H9 (cell line): Measurements from ENCODE around the gene GRB10. TPM values are rescaled to one million over a fixed set of nuclear protein-coding genes. Genes with fewer than 3 reads are reported as not detected.

Experiments used
- DNase-seq: peaks from one replicate; pipeline ENCODE4 v3.0.0-alpha.2; 2017
- H2AFZ ChIP-seq: one replicate; pipeline ENCODE4 v1.6.1; 2013; ENCODE audit warnings: mild to moderate bottlenecking, low read length, control low read depth, moderate library complexity
- H2AK5ac ChIP-seq: 2 replicates; pipeline ENCODE4 v1.6.1; 2013; ENCODE audit warnings: low read length, control low read depth, mixed read lengths; ENCODE audit not compliant: insufficient read length
- H2BK120ac ChIP-seq: one replicate; pipeline ENCODE4 v1.6.1; 2013; ENCODE audit warnings: low read depth, mild to moderate bottlenecking, low read length, control low read depth, inconsistent platforms; ENCODE audit not compliant: poor library complexity, severe bottlenecking
- H2BK12ac ChIP-seq: 2 replicates; pipeline ENCODE4 v1.6.1; 2013; ENCODE audit warnings: low read length, control low read depth, mixed read lengths, low read depth; ENCODE audit not compliant: insufficient read length
- H2BK15ac ChIP-seq: 2 replicates; pipeline ENCODE4 v1.6.1; 2013; ENCODE audit warnings: low read depth, low read length, control low read depth
- H2BK20ac ChIP-seq: one replicate; pipeline ENCODE4 v1.6.1; 2013; ENCODE audit warnings: low read depth, mild to moderate bottlenecking, low read length, control low read depth, inconsistent platforms; ENCODE audit not compliant: poor library complexity, severe bottlenecking
- H2BK5ac ChIP-seq: 2 replicates; pipeline ENCODE4 v1.6.1; 2013; ENCODE audit warnings: low read length, control low read depth, mixed read lengths; ENCODE audit not compliant: insufficient read length
- H3K14ac ChIP-seq: 2 replicates; pipeline ENCODE4 v1.6.1; 2013; ENCODE audit warnings: low read length, control low read depth; ENCODE audit not compliant: insufficient read depth
- H3K18ac ChIP-seq: 2 replicates; pipeline ENCODE4 v1.6.1; 2013; ENCODE audit warnings: low read depth, mild to moderate bottlenecking, mixed read lengths, low read length, control low read depth; ENCODE audit not compliant: insufficient read length
- H3K23ac ChIP-seq: 2 replicates; pipeline ENCODE4 v1.6.1; 2013; ENCODE audit warnings: low read length, control low read depth, mixed read lengths, low read depth; ENCODE audit not compliant: insufficient read length
- H3K23me2 ChIP-seq: 2 replicates; pipeline ENCODE4 v1.6.1; 2013; ENCODE audit warnings: low read depth, mild to moderate bottlenecking, mixed read lengths, low read length, control low read depth; ENCODE audit not compliant: insufficient read length, poor library complexity, severe bottlenecking
- H3K27ac ChIP-seq: 2 replicates; pipeline ENCODE4 v1.5.1; 2013; ENCODE audit warnings: low read length, control low read depth, mixed read lengths, low read depth; ENCODE audit not compliant: insufficient read length
- H3K27me3 ChIP-seq: 2 replicates; pipeline ENCODE4 v1.6.1; 2013; ENCODE audit warnings: low read length, control low read depth, inconsistent platforms; ENCODE audit not compliant: insufficient read depth
- H3K4ac ChIP-seq: 2 replicates; pipeline ENCODE4 v1.6.1; 2013; ENCODE audit warnings: low read depth, mild to moderate bottlenecking, control low read depth, inconsistent platforms, low read length, moderate library complexity
- H3K4me1 ChIP-seq: 2 replicates; pipeline ENCODE4 v1.6.1; 2013; ENCODE audit warnings: low read length, control low read depth, inconsistent platforms; ENCODE audit not compliant: insufficient read depth
- H3K4me2 ChIP-seq: 2 replicates; pipeline ENCODE4 v1.6.1; 2013; ENCODE audit warnings: low read length, control low read depth, mixed read lengths; ENCODE audit not compliant: insufficient read length, insufficient read depth
- H3K56ac ChIP-seq: 2 replicates; pipeline ENCODE4 v1.6.1; 2013; ENCODE audit warnings: low read depth, mild to moderate bottlenecking, mixed read lengths, low read length, control low read depth; ENCODE audit not compliant: insufficient read length
- H3K79me1 ChIP-seq: 2 replicates; pipeline ENCODE4 v1.6.1; 2013; ENCODE audit warnings: low read depth, mild to moderate bottlenecking, moderate library complexity, low read length, control low read depth, inconsistent platforms; ENCODE audit not compliant: insufficient read depth, poor library complexity, severe bottlenecking
- H3K79me2 ChIP-seq: 2 replicates; pipeline ENCODE4 v1.6.1; 2013; ENCODE audit warnings: low read length, control low read depth, inconsistent platforms; ENCODE audit not compliant: insufficient read depth
- H3K9ac ChIP-seq: 2 replicates; pipeline ENCODE4 v1.6.1; 2013; ENCODE audit warnings: low read length, control low read depth, mixed read lengths; ENCODE audit not compliant: insufficient read length; ENCODE audit errors: extremely low read depth
- H3K9me3 ChIP-seq: one replicate; pipeline ENCODE4 v1.6.1; 2013; ENCODE audit warnings: low read depth, low read length, inconsistent platforms; ENCODE audit not compliant: control insufficient read depth
- H3T11ph ChIP-seq: one replicate; pipeline ENCODE4 v1.6.1; 2013; ENCODE audit warnings: mild to moderate bottlenecking, low read length, control low read depth, inconsistent platforms
- H4K20me1 ChIP-seq: one replicate; pipeline ENCODE4 v1.6.1; 2013; ENCODE audit not compliant: control insufficient read depth, insufficient read length, insufficient read depth
- H4K5ac ChIP-seq: 2 replicates; pipeline ENCODE4 v1.6.1; 2013; ENCODE audit warnings: low read depth, mild to moderate bottlenecking, mixed read lengths, low read length, control low read depth; ENCODE audit not compliant: insufficient read length
- H4K8ac ChIP-seq: replicated peaks from 2 replicates; pipeline ENCODE4 v1.6.1; 2013; ENCODE audit warnings: low read length, control low read depth, mixed read lengths, low read depth; ENCODE audit not compliant: insufficient read length
- H4K91ac ChIP-seq: 2 replicates; pipeline ENCODE4 v1.6.1; 2013; ENCODE audit warnings: low read depth, mild to moderate bottlenecking, moderate library complexity, mixed read lengths, low read length, control low read depth; ENCODE audit not compliant: insufficient read length
- H3K27ac Mint-ChIP-seq, 3 experiments: 2 replicates in 2 of 3; 3 replicates in 1 of 3; pipeline ENCODE4 v1.8.0; 2020 to 2021; ENCODE audit warnings: mixed read lengths in 3 of 3, mild to moderate bottlenecking in 1 of 3, moderate library complexity in 1 of 3
- H3K27me3 Mint-ChIP-seq: 2 replicates; pipeline ENCODE4 v1.8.0; 2021; ENCODE audit warnings: low read depth, mild to moderate bottlenecking, moderate library complexity, mixed read lengths
- H3K36me3 Mint-ChIP-seq, 3 experiments: 2 replicates in 2 of 3; 3 replicates in 1 of 3; pipeline ENCODE4 v1.8.0; 2020 to 2021; ENCODE audit warnings: low read depth in 3 of 3, mixed read lengths in 3 of 3; ENCODE audit not compliant: insufficient read depth in 1 of 3
- H3K4me1 Mint-ChIP-seq, 2 experiments: 2 replicates each; pipeline ENCODE4 v1.8.0; 2020; ENCODE audit warnings: mixed read lengths in 2 of 2
- H3K4me3 Mint-ChIP-seq, 2 experiments: 2 replicates in 1 of 2; 3 replicates in 1 of 2; pipeline ENCODE4 v1.8.0; 2020 to 2021; ENCODE audit warnings: mild to moderate bottlenecking in 2 of 2, mixed read lengths in 2 of 2, moderate library complexity in 1 of 2
- H3K9me3 Mint-ChIP-seq, 2 experiments: 2 replicates in 1 of 2; 3 replicates in 1 of 2; pipeline ENCODE4 v1.8.0; 2020; ENCODE audit warnings: mild to moderate bottlenecking in 2 of 2, mixed read lengths in 2 of 2, moderate library complexity in 1 of 2
- WGBS: extraction: QIAGEN DNeasy Blood & Tissue Kit; methylation state at CpG from one replicate; pipeline ENCODE4 v1.1.7; 2013; ENCODE audit warnings: missing lambda C conversion rate, low lambda C conversion rate, mixed read lengths; ENCODE audit not compliant: insufficient read length; ENCODE audit errors: extremely low coverage; 5-methylcytosine and 5-hydroxymethylcytosine counted together
- total RNA-seq: library from RNA; stranded (reverse); gene quantifications from 2 replicates; pipeline ENCODE4 v1.2.1, GENCODE V29; 2021
- TF ChIP-seq, protein P1 (sequence below): fragments of 200-600 bp; sonication (generic); conservative IDR thresholded peaks from 3 replicates; pipeline ENCODE4 v1.8.0; 2021; ENCODE audit warnings: antibody characterized with exemption, mild to moderate bottlenecking

Gene GRB10
- total RNA-seq, 1 experiment from 2014 or later, result 108 TPM

- H3K36me3 Mint-ChIP-seq, result peaks cover 6 to 12% (median 7%) of the 10 kb centered on the region in 3 experiments
- no peak for DNase-seq
- Histone ChIP-seq H3K4me1 (no peaks in the 10 kb centered on the region; the same call in 1 of the 2 replicates), H2BK20ac (no peak overlapping the region), H3K9me3 (no peaks in the 10 kb centered on the region), H3K4me2 (no peak overlapping the region), H3K23me2 (peaks cover 4% of the 10 kb centered on the region), H3K9ac (no peak overlapping the region), H2AK5ac (no peak overlapping the region), H4K91ac (no peak overlapping the region), H3K23ac (no peak overlapping the region), H3K79me2 (no peaks in the 10 kb centered on the region), H2BK120ac (no peak overlapping the region), H3K27me3 (peaks cover 7% of the 10 kb centered on the region; the same call in 1 of the 2 replicates), H4K20me1 (no peaks in the 10 kb centered on the region), H4K8ac (no peak overlapping the region), H2BK15ac (no peak overlapping the region), H3T11ph (no peak overlapping the region), H2AFZ (no peak overlapping the region), H3K4ac (no peak overlapping the region), H2BK12ac (no peak overlapping the region), H2BK5ac (no peak overlapping the region), H3K27ac (no peak overlapping the region), H3K56ac (no peak overlapping the region), H3K18ac (no peak overlapping the region), H3K14ac (no peak overlapping the region), H4K5ac (no peak overlapping the region), H3K79me1 (no peaks in the 10 kb centered on the region)
- peaks cover 17 to 24% of the 10 kb centered on the region in 2 experiments for H3K4me1 Mint-ChIP-seq
- WGBS, result no CpG with 5 or more reads among the region's 2 CpGs
- peaks cover 38% of the 10 kb centered on the region for H3K27me3 Mint-ChIP-seq
- H3K9me3 Mint-ChIP-seq, result peaks cover 10 to 13% of the 10 kb centered on the region in 2 experiments
- TF ChIP-seq, protein P1, sequence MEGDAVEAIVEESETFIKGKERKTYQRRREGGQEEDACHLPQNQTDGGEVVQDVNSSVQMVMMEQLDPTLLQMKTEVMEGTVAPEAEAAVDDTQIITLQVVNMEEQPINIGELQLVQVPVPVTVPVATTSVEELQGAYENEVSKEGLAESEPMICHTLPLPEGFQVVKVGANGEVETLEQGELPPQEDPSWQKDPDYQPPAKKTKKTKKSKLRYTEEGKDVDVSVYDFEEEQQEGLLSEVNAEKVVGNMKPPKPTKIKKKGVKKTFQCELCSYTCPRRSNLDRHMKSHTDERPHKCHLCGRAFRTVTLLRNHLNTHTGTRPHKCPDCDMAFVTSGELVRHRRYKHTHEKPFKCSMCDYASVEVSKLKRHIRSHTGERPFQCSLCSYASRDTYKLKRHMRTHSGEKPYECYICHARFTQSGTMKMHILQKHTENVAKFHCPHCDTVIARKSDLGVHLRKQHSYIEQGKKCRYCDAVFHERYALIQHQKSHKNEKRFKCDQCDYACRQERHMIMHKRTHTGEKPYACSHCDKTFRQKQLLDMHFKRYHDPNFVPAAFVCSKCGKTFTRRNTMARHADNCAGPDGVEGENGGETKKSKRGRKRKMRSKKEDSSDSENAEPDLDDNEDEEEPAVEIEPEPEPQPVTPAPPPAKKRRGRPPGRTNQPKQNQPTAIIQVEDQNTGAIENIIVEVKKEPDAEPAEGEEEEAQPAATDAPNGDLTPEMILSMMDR, result no peak
- H3K4me3 Mint-ChIP-seq, result no peak overlapping the region
- H3K27ac Mint-ChIP-seq, result no peak overlapping the region
Measured at GRCh38 chr7:50798126-50798525, 15.4 kb upstream of the GRB10 start.
